IMR-90 (cell line): ENCODE data around the gene SFTA2. TPM values are rescaled to one million over a fixed set of nuclear protein-coding genes. Genes with fewer than 3 reads are reported as not detected.
A peak's percentile ranks its signal among the peaks of the same experiment; 100 is the strongest.

Experiments
- ATAC-seq: fragments of 200-7000 bp; cut with Tn5 transposase; 2 replicates; pipeline ENCODE4 v1.9.1; 2020; ENCODE audit warnings: low read depth, mild to moderate bottlenecking, moderate library complexity
- BruUV-seq: library from RNA; stranded (reverse); fragments of 400-500 nt; replicated peaks from 2 replicates; lab custom pipeline; 2021; lab: Mats Ljungman, UMichigan
- CTCF ChIA-PET: fragments of 300-600 bp; formaldehyde crosslinking; extraction: SDS; loops from one replicate; lab custom pipeline; 2021; ENCODE audit warnings: antibody characterized with exemption; lab: Yijun Ruan, JAX
- POLR2A ChIA-PET: fragments of 300-600 bp; sonication (Branson Sonifier 250); formaldehyde crosslinking; loops from one replicate; lab custom pipeline; 2022; ENCODE audit warnings: antibody characterized with exemption; ENCODE audit not compliant: unreplicated experiment; lab: Charles Lee
- DNase-seq: peaks from one replicate; pipeline ENCODE4 v3.0.0; 2013
- H2AFZ ChIP-seq: replicated peaks from 2 replicates; pipeline ENCODE3; 2013; ENCODE audit warnings: low read length, mild to moderate bottlenecking; ENCODE audit not compliant: poor library complexity
- H2AK5ac ChIP-seq: 2 replicates; pipeline ENCODE4 v1.6.1; 2013; ENCODE audit warnings: low read depth, low read length, inconsistent platforms
- H2AK9ac ChIP-seq: replicated peaks from 2 replicates; pipeline ENCODE3; 2013; ENCODE audit warnings: mild to moderate bottlenecking, low read depth, low read length, moderate library complexity; ENCODE audit not compliant: poor library complexity
- H2BK120ac ChIP-seq: 2 replicates; pipeline ENCODE4 v1.6.1; 2013; ENCODE audit warnings: low read depth, low read length, inconsistent platforms
- H2BK15ac ChIP-seq: 3 replicates; pipeline ENCODE4 v1.6.1; 2013; ENCODE audit warnings: low read depth, low read length, inconsistent platforms
- H2BK20ac ChIP-seq: 2 replicates; pipeline ENCODE4 v1.6.1; 2013; ENCODE audit warnings: low read depth, mild to moderate bottlenecking, inconsistent platforms, low read length, moderate library complexity
- H2BK5ac ChIP-seq: 2 replicates; pipeline ENCODE4 v1.6.1; 2013; ENCODE audit warnings: mild to moderate bottlenecking, low read depth, low read length, inconsistent platforms; ENCODE audit not compliant: poor library complexity, severe bottlenecking
- H3K14ac ChIP-seq: replicated peaks from 2 replicates; pipeline ENCODE4 v1.6.1; 2013; ENCODE audit warnings: low read depth, low read length, inconsistent platforms
- H3K18ac ChIP-seq: 2 replicates; pipeline ENCODE4 v1.6.1; 2013; ENCODE audit warnings: low read depth, low read length, control low read depth
- H3K23ac ChIP-seq: 2 replicates; pipeline ENCODE4 v1.6.1; 2013; ENCODE audit warnings: low read depth, low read length, inconsistent platforms
- H3K27ac ChIP-seq: 2 replicates; pipeline ENCODE4 v1.5.1; 2013; ENCODE audit warnings: mild to moderate bottlenecking, control low read depth, low read length; ENCODE audit not compliant: insufficient read depth
- H3K27me3 ChIP-seq: 2 replicates; pipeline ENCODE4 v1.6.1; 2013; ENCODE audit warnings: low read length; ENCODE audit not compliant: control insufficient read depth, insufficient read depth
- H3K36me3 ChIP-seq: 2 replicates; pipeline ENCODE4 v1.6.1; 2013; ENCODE audit warnings: low read length, mixed read lengths; ENCODE audit not compliant: control insufficient read depth, insufficient read depth
- H3K4ac ChIP-seq: 2 replicates; pipeline ENCODE4 v1.6.1; 2013; ENCODE audit warnings: low read depth, low read length, inconsistent platforms
- H3K4me1 ChIP-seq: 2 replicates; pipeline ENCODE4 v1.6.1; 2013; ENCODE audit warnings: low read length, mixed read lengths; ENCODE audit not compliant: control insufficient read depth, insufficient read depth
- H3K4me2 ChIP-seq: 2 replicates; pipeline ENCODE4 v1.6.1; 2013; ENCODE audit warnings: low read depth, mild to moderate bottlenecking, control low read depth, low read length, moderate library complexity
- H3K4me3 ChIP-seq: 2 replicates; pipeline ENCODE4 v1.5.1; 2013; ENCODE audit warnings: low read depth, mild to moderate bottlenecking, control low read depth, low read length, moderate library complexity; ENCODE audit not compliant: insufficient read depth
- H3K56ac ChIP-seq: 2 replicates; pipeline ENCODE4 v1.6.1; 2013; ENCODE audit warnings: low read length, inconsistent platforms; ENCODE audit not compliant: insufficient read depth; ENCODE audit errors: extremely low read depth
- H3K79me1 ChIP-seq, 2 experiments: 2 replicates each; pipeline ENCODE4 v1.6.1; 2013; ENCODE audit warnings: low read length in 2 of 2, inconsistent platforms in 1 of 2, low read depth in 1 of 2
- H3K9ac ChIP-seq: 2 replicates; pipeline ENCODE4 v1.6.1; 2013; ENCODE audit warnings: low read depth, low read length, control low read depth
- H3K9me1 ChIP-seq: 2 replicates; pipeline ENCODE4 v1.6.1; 2013; ENCODE audit warnings: low read length, inconsistent platforms; ENCODE audit not compliant: insufficient read depth
- H3K9me3 ChIP-seq: 2 replicates; pipeline ENCODE4 v1.6.1; 2013; ENCODE audit warnings: low read length; ENCODE audit not compliant: control insufficient read depth, insufficient read depth
- H4K20me1 ChIP-seq: 2 replicates; pipeline ENCODE4 v1.6.1; 2013; ENCODE audit warnings: low read length, inconsistent platforms; ENCODE audit not compliant: insufficient read depth
- H4K5ac ChIP-seq: 2 replicates; pipeline ENCODE4 v1.6.1; 2013; ENCODE audit warnings: mild to moderate bottlenecking, low read depth, low read length, control low read depth
- H4K8ac ChIP-seq, 2 experiments: 2 replicates each; pipeline ENCODE4 v1.6.1; 2013; ENCODE audit warnings: low read depth in 2 of 2, low read length in 2 of 2, control low read depth in 1 of 2, inconsistent platforms in 1 of 2
- H4K91ac ChIP-seq: 2 replicates; pipeline ENCODE4 v1.6.1; 2013; ENCODE audit warnings: low read depth, low read length, inconsistent platforms; ENCODE audit not compliant: insufficient read depth
- BHLHE40 ChIP-seq: fragments of 150-350 bp; IDR thresholded peaks from 2 replicates; pipeline ENCODE4 v1.6.1; 2016; ENCODE audit warnings: mild to moderate bottlenecking, low read depth, low read length
- CEBPB ChIP-seq: IDR thresholded peaks from 2 replicates; pipeline ENCODE4 v1.6.1; 2012; ENCODE audit warnings: low read depth, low read length, improper control_type of control experiment
- CHD1 ChIP-seq: IDR thresholded peaks from 2 replicates; pipeline ENCODE4 v1.6.1; 2012; ENCODE audit warnings: low read depth, low read length, improper control_type of control experiment
- CTCF ChIP-seq: conservative IDR thresholded peaks from 2 replicates; pipeline ENCODE4 v1.5.1; 2012; ENCODE audit warnings: mild to moderate bottlenecking, low read depth, low read length, improper control_type of control experiment
- ELK1 ChIP-seq: fragments of 150-350 bp; IDR thresholded peaks from 2 replicates; pipeline ENCODE4 v1.6.1; 2016; ENCODE audit warnings: low read depth, mild to moderate bottlenecking, low read length, moderate library complexity, borderline replicate concordance
- FOS ChIP-seq: fragments of 150-350 bp; IDR thresholded peaks from 2 replicates; pipeline ENCODE4 v1.6.1; 2016; ENCODE audit warnings: low read depth, low read length
- MAFK ChIP-seq: IDR thresholded peaks from 2 replicates; pipeline ENCODE4 v1.6.1; 2012; ENCODE audit warnings: low read depth, low read length, improper control_type of control experiment
- MAZ ChIP-seq: IDR thresholded peaks from 2 replicates; pipeline ENCODE4 v1.6.1; 2012; ENCODE audit warnings: low read depth, mild to moderate bottlenecking, low read length, improper control_type of control experiment, moderate library complexity, borderline replicate concordance
- MXI1 ChIP-seq: IDR thresholded peaks from 2 replicates; pipeline ENCODE4 v1.6.1; 2012; ENCODE audit warnings: low read depth, mild to moderate bottlenecking, low read length, moderate library complexity, borderline replicate concordance
- NFE2L2 ChIP-seq: fragments of 150-350 bp; IDR thresholded peaks from 2 replicates; pipeline ENCODE4 v1.6.1; 2016; ENCODE audit warnings: low read depth, mild to moderate bottlenecking, low read length
- POLR2A ChIP-seq: IDR thresholded peaks from 2 replicates; pipeline ENCODE4 v1.6.1; 2012; ENCODE audit warnings: mild to moderate bottlenecking, low read depth, low read length
- RAD21 ChIP-seq: IDR thresholded peaks from 2 replicates; pipeline ENCODE4 v1.6.1; 2012; ENCODE audit warnings: low read length, improper control_type of control experiment
- RCOR1 ChIP-seq: IDR thresholded peaks from 2 replicates; pipeline ENCODE4 v1.6.1; 2012; ENCODE audit warnings: mild to moderate bottlenecking, low read length, improper control_type of control experiment; ENCODE audit not compliant: insufficient replicate concordance
- RFX5 ChIP-seq: IDR thresholded peaks from 2 replicates; pipeline ENCODE4 v1.8.0; 2012; ENCODE audit warnings: low read depth, mild to moderate bottlenecking, low read length, moderate library complexity
- SMC3 ChIP-seq: fragments of 150-350 bp; IDR thresholded peaks from 2 replicates; pipeline ENCODE4 v1.6.1; 2016; ENCODE audit warnings: low read depth, mild to moderate bottlenecking, antibody characterized with exemption, low read length, moderate library complexity
- USF2 ChIP-seq: fragments of 150-350 bp; IDR thresholded peaks from 2 replicates; pipeline ENCODE4 v1.6.1; 2017; ENCODE audit warnings: mild to moderate bottlenecking, antibody characterized with exemption, low read length, low read depth
- WGBS, 2 experiments: methylation state at CpG; one replicate each; pipeline versions ENCODE4 v1.1.5 to v1.1.7; 2013; ENCODE audit warnings: missing lambda C conversion rate in 2 of 2; ENCODE audit not compliant: insufficient read length in 1 of 2; ENCODE audit errors: extremely low coverage in 2 of 2; 5-methylcytosine and 5-hydroxymethylcytosine counted together
- dilution Hi-C: fragments of 300-500 bp; cut with HindIII; formaldehyde crosslinking; loops from one replicate; pipeline ENCODE4 v1.14.3; 2018; ENCODE audit warnings: low sequenced_read_pairs; ENCODE audit not compliant: unreplicated experiment
- in situ Hi-C: fragments of 300-500 bp; cut with MboI; formaldehyde crosslinking; loops from 3 replicates; pipeline ENCODE4 v1.14.3; 2019; ENCODE audit warnings: low sequenced_read_pairs, inconsistent platforms, mixed read lengths
- intact Hi-C: fragments of 100-400 bp; cut with micrococcal nuclease; formaldehyde crosslinking; loops from 2 replicates; pipeline ENCODE4 v1.10.0; 2022
- polyA plus RNA-seq, 3 experiments: library from polyadenylated mRNA; depleted of rRNA; stranded (reverse); fragments of >200 nt; gene quantifications; 2 replicates each; pipeline ENCODE4 v1.2.3, GENCODE V29; 2012; ENCODE audit warnings: low replicate concordance in 1 of 3
- total RNA-seq: library from RNA; depleted of rRNA; stranded (reverse); fragments of >200 nt; gene quantifications from 2 replicates; pipeline ENCODE4 v1.2.3, GENCODE V29; 2012

Gene SFTA2
- total and polyA plus RNA-seq, 2 of the 4 experiments (the other 2 are of a cell fraction) = not detected

- Histone ChIP-seq H2AFZ (no peak overlapping the region), H4K20me1 (no peaks in the 10 kb centered on the region; the same call in 1 of the 2 replicates), H3K27ac (no peak overlapping the region), H2BK20ac (no peak overlapping the region), H3K9ac (no peak overlapping the region), H3K4me1 (peaks cover 8% of the 10 kb centered on the region; the same call in 1 of the 2 replicates), H3K79me1 (peaks cover 4 to 33% of the 10 kb centered on the region in 2 experiments), H4K5ac (no peak overlapping the region), H3K23ac (no peak overlapping the region), H3K9me3 (no peaks in the 10 kb centered on the region), H4K91ac (no peak overlapping the region), H3K18ac (no peak overlapping the region), H2BK120ac (no peak overlapping the region), H3K4ac (no peak overlapping the region), H2BK5ac (no peak overlapping the region), H3K4me2 (no peak overlapping the region), H3K36me3 (peaks cover 58% of the 10 kb centered on the region), H2BK15ac (no peak overlapping the region), H3K27me3 (no peaks in the 10 kb centered on the region), H3K14ac (no peak overlapping the region), H4K8ac (no peak overlapping the region), H3K4me3 (no peak overlapping the region), H3K9me1 (no peaks in the 10 kb centered on the region), H2AK9ac (peak overlapping the region; percentile 42), H2AK5ac (no peak overlapping the region), H3K56ac (no peak overlapping the region)
- DNase-seq (no peak), ATAC-seq (no peak)
- dilution Hi-C loops = no loop called here
- in situ Hi-C loops = no loop called here
- CTCF ChIA-PET = no interaction called here
- BruUV-seq = no TSS peak
- POLR2A ChIA-PET = no interaction called here
- TF ChIP-seq ELK1 (no peak), RCOR1 (no peak), SMC3 (no peak), CTCF (no peak), FOS (no peak), POLR2A (no peak), MAFK (no peak), RFX5 (no peak), BHLHE40 (no peak), CHD1 (no peak), MXI1 (no peak), NFE2L2 (no peak), USF2 (no peak), CEBPB (no peak), MAZ (no peak), RAD21 (no peak)
- 93% methylated on average over 8 of the region's 21 CpGs; no CpG with 5 or more reads in 1 of the 2 experiments for WGBS, 2 experiments
- intact Hi-C loops = no loop called here
Measured at GRCh38 chr6:30891816-30892538, 40.0 kb downstream of the SFTA2 start.
